GM10248 (cell line): ENCODE data around the gene STAB2.

Experiments used
- CTCF ChIA-PET: fragments of 300-600 bp; sonication (Branson Sonifier 250); formaldehyde crosslinking; extraction: SDS; loops from one replicate; lab custom pipeline; 2021; ENCODE audit warnings: antibody characterized with exemption; lab: Yijun Ruan, JAX
- POLR2A ChIA-PET: fragments of 350-650 bp; sonication (Branson Sonifier 250); formaldehyde crosslinking; extraction: SDS; loops from one replicate; lab custom pipeline; 2020; ENCODE audit warnings: antibody characterized with exemption; lab: Yijun Ruan, JAX
- DNase-seq: peaks from one replicate; pipeline ENCODE4 v3.0.0; 2012; ENCODE audit errors: extremely low spot score
- TF ChIP-seq, protein P1 (sequence below): IDR thresholded peaks from 2 replicates; pipeline ENCODE4 v1.5.1; 2012; ENCODE audit warnings: mild to moderate bottlenecking, low read depth; ENCODE audit errors: extremely low read depth, missing control alignments, control extremely low read depth

The STAB2 gene

DNA sequence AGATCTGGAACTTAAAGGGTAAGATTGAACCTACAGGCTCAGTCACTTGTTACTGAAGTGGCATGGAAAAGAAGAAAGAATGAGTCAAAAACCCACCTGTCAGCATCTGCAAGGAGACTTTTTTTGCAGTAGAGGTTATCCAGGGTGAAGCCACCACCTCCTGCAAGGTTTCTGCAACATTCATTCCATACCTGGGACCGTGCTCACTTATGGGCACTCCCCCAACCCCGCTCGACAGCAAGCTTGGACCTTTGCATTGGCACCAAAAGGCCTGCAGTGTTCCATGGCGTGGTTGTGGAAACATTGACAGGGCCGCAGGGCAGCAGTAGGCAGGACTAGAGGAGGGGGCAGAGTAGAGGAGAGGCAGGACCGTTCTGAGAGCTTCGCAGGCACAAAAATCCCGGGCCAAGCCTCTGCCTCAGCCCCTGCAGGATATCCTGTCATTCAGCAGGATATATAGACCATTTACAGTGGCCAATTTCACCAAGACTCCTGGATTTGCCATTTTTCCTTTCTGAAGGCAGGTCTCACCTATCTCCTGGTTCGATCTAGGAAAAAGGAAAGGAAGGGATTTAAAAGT is at the start of gene STAB2:
STAB2 (plus strand) TSS at position 483 of the 580 bp plus-strand sequence. CDS start 204 bp downstream, outside the sequence.
- POLR2A ChIA-PET, result no interaction called here
- TF ChIP-seq, protein P1, sequence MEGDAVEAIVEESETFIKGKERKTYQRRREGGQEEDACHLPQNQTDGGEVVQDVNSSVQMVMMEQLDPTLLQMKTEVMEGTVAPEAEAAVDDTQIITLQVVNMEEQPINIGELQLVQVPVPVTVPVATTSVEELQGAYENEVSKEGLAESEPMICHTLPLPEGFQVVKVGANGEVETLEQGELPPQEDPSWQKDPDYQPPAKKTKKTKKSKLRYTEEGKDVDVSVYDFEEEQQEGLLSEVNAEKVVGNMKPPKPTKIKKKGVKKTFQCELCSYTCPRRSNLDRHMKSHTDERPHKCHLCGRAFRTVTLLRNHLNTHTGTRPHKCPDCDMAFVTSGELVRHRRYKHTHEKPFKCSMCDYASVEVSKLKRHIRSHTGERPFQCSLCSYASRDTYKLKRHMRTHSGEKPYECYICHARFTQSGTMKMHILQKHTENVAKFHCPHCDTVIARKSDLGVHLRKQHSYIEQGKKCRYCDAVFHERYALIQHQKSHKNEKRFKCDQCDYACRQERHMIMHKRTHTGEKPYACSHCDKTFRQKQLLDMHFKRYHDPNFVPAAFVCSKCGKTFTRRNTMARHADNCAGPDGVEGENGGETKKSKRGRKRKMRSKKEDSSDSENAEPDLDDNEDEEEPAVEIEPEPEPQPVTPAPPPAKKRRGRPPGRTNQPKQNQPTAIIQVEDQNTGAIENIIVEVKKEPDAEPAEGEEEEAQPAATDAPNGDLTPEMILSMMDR, result no peak
- CTCF ChIA-PET, result interaction anchor here (0.7 to 2.4 kb wide), 7 partner anchors 8 to 48 kb away, joined by 3 to 15 read pairs (median 6); no protein-coding TSS in a partner anchor
- DNase-seq, result no peak

- TF ChIP-seq, protein P1, result no peak
- ChIA-PET CTCF (interaction anchor here (2.5 to 11.4 kb wide), 2 partner anchors 10 to 11 kb away, joined by 8 to 80 read pairs; no protein-coding TSS in a partner anchor), POLR2A (no interaction called here)
- no peak for DNase-seq
Observed at GRCh38 chr12:103538397-103538796, 48.7 kb upstream of the STAB2 start.

- POLR2A ChIA-PET, result no interaction called here
- DNase-seq, result no peak
- TF ChIP-seq, protein P1, result no peak
- CTCF ChIA-PET, result interaction anchor here (1.0 to 11.4 kb wide), 6 partner anchors 9 to 592 kb away, joined by 3 to 80 read pairs (median 4); partner anchors contain the start of gene C12orf42
Observed at GRCh38 chr12:103540319-103540718, 46.8 kb upstream of the STAB2 start.

GRCh38 chr12:103542078-103542477 is 45.0 kb upstream of the STAB2 start:
- TF ChIP-seq, protein P1, result no peak
- CTCF ChIA-PET, result interaction anchor here (1.0 to 2.3 kb wide), 3 partner anchors 38 to 594 kb away, joined by 4 to 6 read pairs (median 5); partner anchors contain the start of gene C12orf42
- DNase-seq, result no peak
- POLR2A ChIA-PET, result no interaction called here

DNA sequence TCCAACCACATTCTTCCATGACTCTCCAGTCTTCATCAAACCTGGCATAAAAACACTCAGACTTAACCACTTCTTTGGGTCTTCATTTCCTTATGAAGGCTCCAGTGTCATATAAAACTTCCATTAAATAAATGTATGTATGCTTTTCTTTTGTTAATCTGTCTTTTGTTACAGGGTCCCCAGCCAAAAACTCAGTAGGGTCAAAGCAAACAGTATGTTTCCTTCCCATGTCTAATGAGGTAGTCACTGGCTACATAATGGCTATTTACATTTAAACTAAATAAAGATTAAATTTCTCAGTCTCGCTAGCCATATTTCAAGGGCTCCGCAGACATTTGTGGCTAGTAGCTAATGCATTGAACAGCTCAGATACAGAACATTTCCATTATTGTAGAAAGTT is 40.1 kb upstream of the STAB2 start:
- ChIA-PET CTCF (interaction anchor here (1.0 to 6.9 kb wide), 21 partner anchors 11 to 669 kb away, joined by 3 to 109 read pairs (median 12); partner anchors contain the start of genes C12orf42 and PAH), POLR2A (no interaction called here)
- no peak for DNase-seq
- TF ChIP-seq, protein P1, result no peak

- TF ChIP-seq, protein P1, result no peak
- no peak for DNase-seq
- CTCF ChIA-PET, result interaction anchor here (1.0 to 6.9 kb wide), 30 partner anchors 11 to 779 kb away, joined by 3 to 109 read pairs (median 10); partner anchors contain the start of genes C12orf42 and PAH
- POLR2A ChIA-PET, result no interaction called here
Observed at GRCh38 chr12:103547376-103547775, 39.7 kb upstream of the STAB2 start.
